ENCODE measurements around the gene TBCB.

TBCB gene

GRCh38 chr19:36101550-36102327 is 13.5 kb upstream of the TBCB start:
- Histone ChIP-seq H3K9me3 (ENCODE audit: control insufficient read depth, insufficient read depth, low read length) (no peaks in the 10 kb centered on the region), H3K4me3 (ENCODE audit: low read length) (no peak overlapping the region), H3K27ac (ENCODE audit: low read depth, low read length) (no peak overlapping the region), H3K4me1 (ENCODE audit: control insufficient read depth, low read length) (no peaks in the 10 kb centered on the region), H3F3A (ENCODE audit: control insufficient read depth, insufficient read depth) (no peaks in the 10 kb centered on the region), H3K4me2 (ENCODE audit: low read length) (no peak overlapping the region), H3K27me3 (ENCODE audit: control insufficient read depth, low read length) (no peaks in the 10 kb centered on the region), H3K79me2 (ENCODE audit: control insufficient read depth, low read length) (no peaks in the 10 kb centered on the region), H3K36me3 (ENCODE audit: control insufficient read depth, low read length) (peaks cover 77% of the 10 kb centered on the region), H4K20me1 (ENCODE audit: control insufficient read depth, insufficient read depth, low read depth, low read length) (no peaks in the 10 kb centered on the region), H3K9me2 (replicated peaks; ENCODE audit: control insufficient read depth, low read length) (no peaks in the 10 kb centered on the region)
- TF ChIP-seq, protein P1, sequence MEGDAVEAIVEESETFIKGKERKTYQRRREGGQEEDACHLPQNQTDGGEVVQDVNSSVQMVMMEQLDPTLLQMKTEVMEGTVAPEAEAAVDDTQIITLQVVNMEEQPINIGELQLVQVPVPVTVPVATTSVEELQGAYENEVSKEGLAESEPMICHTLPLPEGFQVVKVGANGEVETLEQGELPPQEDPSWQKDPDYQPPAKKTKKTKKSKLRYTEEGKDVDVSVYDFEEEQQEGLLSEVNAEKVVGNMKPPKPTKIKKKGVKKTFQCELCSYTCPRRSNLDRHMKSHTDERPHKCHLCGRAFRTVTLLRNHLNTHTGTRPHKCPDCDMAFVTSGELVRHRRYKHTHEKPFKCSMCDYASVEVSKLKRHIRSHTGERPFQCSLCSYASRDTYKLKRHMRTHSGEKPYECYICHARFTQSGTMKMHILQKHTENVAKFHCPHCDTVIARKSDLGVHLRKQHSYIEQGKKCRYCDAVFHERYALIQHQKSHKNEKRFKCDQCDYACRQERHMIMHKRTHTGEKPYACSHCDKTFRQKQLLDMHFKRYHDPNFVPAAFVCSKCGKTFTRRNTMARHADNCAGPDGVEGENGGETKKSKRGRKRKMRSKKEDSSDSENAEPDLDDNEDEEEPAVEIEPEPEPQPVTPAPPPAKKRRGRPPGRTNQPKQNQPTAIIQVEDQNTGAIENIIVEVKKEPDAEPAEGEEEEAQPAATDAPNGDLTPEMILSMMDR (IDR thresholded peaks at IDR 0.05; ENCODE audit: low read depth, low read length, poor library complexity, severe bottlenecking): no peak
- TF ChIP-seq EZH2phosphoT487 (IDR thresholded peaks at IDR 0.05; ENCODE audit: borderline replicate concordance, low read length): no peak

DNA sequence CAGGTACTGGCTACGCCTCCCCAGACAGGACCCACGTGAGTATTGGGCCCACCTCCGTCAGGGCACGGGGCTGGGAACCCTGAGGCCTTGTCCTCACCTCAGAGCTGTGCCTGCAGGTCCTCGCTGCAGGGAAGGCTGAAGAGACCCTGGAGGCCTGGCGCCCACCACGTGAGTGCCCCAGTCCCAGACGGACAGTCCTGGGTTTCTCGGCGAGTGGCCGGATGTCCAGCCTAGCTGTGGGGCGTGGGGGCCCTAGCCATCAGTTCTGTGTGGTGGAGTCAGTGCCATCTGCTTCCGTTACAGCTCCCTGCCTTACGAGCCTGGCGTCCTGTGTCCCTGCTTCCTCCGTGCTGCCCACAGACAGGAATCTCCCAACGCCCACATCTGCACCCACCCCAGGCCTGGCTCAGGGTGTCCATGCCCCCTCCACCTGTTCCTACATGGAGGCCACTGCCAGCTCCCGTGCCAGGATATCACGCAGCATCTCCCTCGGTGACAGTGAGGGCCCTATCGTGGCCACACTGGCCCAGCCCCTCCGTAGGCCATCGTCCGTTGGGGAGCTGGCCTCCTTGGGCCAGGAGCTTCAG is 12.1 kb upstream of the TBCB start:
- Histone ChIP-seq H3K9me3 (ENCODE audit: control insufficient read depth, insufficient read depth, low read length) (no peaks in the 10 kb centered on the region), H3K27me3 (ENCODE audit: control insufficient read depth, low read length) (no peaks in the 10 kb centered on the region), H3K36me3 (ENCODE audit: control insufficient read depth, low read length) (peaks cover 76% of the 10 kb centered on the region), H3K27ac (ENCODE audit: low read depth, low read length) (no peak overlapping the region), H3K4me1 (ENCODE audit: control insufficient read depth, low read length) (no peaks in the 10 kb centered on the region), H3K79me2 (ENCODE audit: control insufficient read depth, low read length) (no peaks in the 10 kb centered on the region), H3K9me2 (replicated peaks; ENCODE audit: control insufficient read depth, low read length) (no peaks in the 10 kb centered on the region), H3F3A (ENCODE audit: control insufficient read depth, insufficient read depth) (no peaks in the 10 kb centered on the region), H4K20me1 (ENCODE audit: control insufficient read depth, insufficient read depth, low read depth, low read length) (no peaks in the 10 kb centered on the region), H3K4me2 (ENCODE audit: low read length) (no peak overlapping the region), H3K4me3 (ENCODE audit: low read length) (no peak overlapping the region)
- TF ChIP-seq, protein P1 (IDR thresholded peaks at IDR 0.05; ENCODE audit: low read depth, low read length, poor library complexity, severe bottlenecking): no peak
- TF ChIP-seq EZH2phosphoT487 (IDR thresholded peaks at IDR 0.05; ENCODE audit: borderline replicate concordance, low read length): no peak

GRCh38 chr19:36103842-36104552 is 11.3 kb upstream of the TBCB start:
- Histone ChIP-seq H3K36me3 (ENCODE audit: control insufficient read depth, low read length) (peaks cover 72% of the 10 kb centered on the region), H3K9me3 (ENCODE audit: control insufficient read depth, insufficient read depth, low read length) (no peaks in the 10 kb centered on the region), H3K9me2 (replicated peaks; ENCODE audit: control insufficient read depth, low read length) (no peaks in the 10 kb centered on the region), H3K4me3 (ENCODE audit: low read length) (no peak overlapping the region), H3K4me1 (ENCODE audit: control insufficient read depth, low read length) (no peaks in the 10 kb centered on the region), H3K79me2 (ENCODE audit: control insufficient read depth, low read length) (no peaks in the 10 kb centered on the region), H3K27ac (ENCODE audit: low read depth, low read length) (no peak overlapping the region), H4K20me1 (ENCODE audit: control insufficient read depth, insufficient read depth, low read depth, low read length) (no peaks in the 10 kb centered on the region), H3K4me2 (ENCODE audit: low read length) (no peak overlapping the region), H3F3A (ENCODE audit: control insufficient read depth, insufficient read depth) (no peaks in the 10 kb centered on the region), H3K27me3 (ENCODE audit: control insufficient read depth, low read length) (no peaks in the 10 kb centered on the region)
- TF ChIP-seq EZH2phosphoT487 (IDR thresholded peaks at IDR 0.05; ENCODE audit: borderline replicate concordance, low read length): no peak
- TF ChIP-seq, protein P1 (IDR thresholded peaks at IDR 0.05; ENCODE audit: low read depth, low read length, poor library complexity, severe bottlenecking): no peak

All from DOHH2 (cell line).